Upper lobe of left lung (tissue), 4 donors: ENCODE measurements around the gene GARNL3.

ENCODE experiments used
- CTCF ChIP-seq, 6 experiments: fragments of 450-650 bp in 4 of 6; fragments of 200-600 bp in 2 of 6; sonication (generic) in 2 of 6; IDR thresholded peaks; one replicate each; pipeline ENCODE4 v1.5.1; 2016 to 2019; ENCODE audit warnings: antibody characterized with exemption in 6 of 6
- POLR2AphosphoS5 ChIP-seq, 2 donors: sonication (generic); formaldehyde crosslinking; IDR thresholded peaks; one replicate each; pipeline ENCODE4 v1.5.1; 2017; ENCODE audit warnings: antibody characterized with exemption in 2 of 2

GRCh38 chr9:127245637-127246164 is 18.9 kb upstream of the GARNL3 start:
- no peak for TF ChIP-seq CTCF (IDR thresholded peaks at IDR 0.05)
- TF ChIP-seq POLR2AphosphoS5 (IDR thresholded peaks at IDR 0.05) = no peak
